Measurements from ENCODE around the gene COPS3.

GRCh38 chr17:17252149-17252661 is 28.8 kb downstream of the COPS3 start:
- TF ChIP-seq POLR2AphosphoS5 (IDR thresholded peaks at IDR 0.05; ENCODE audit: borderline replicate concordance, low read depth, low read length) (no peak), EZH2 (IDR thresholded peaks at IDR 0.05) (no peak), FOXP2 (optimal IDR thresholded peaks at IDR 0.05; ENCODE audit: control extremely low read depth, extremely low read length, insufficient read depth) (no peak)

Measured in SK-N-MC (cell line).